IPS-18c (cell line): ENCODE results near the gene ERC1.
"Not testable (repeated sequence)": the region's sequence is repeated elsewhere in the genome, so short reads cannot be mapped to it uniquely, and the experiment has no call there.

Experiments
- H3K4me3 ChIP-seq: 2 replicates; pipeline ENCODE4 v1.7.0; 2013; ENCODE audit warnings: low read depth, mild to moderate bottlenecking, low read length, moderate library complexity; ENCODE audit not compliant: insufficient read depth
- H3K9me3 ChIP-seq: one replicate; pipeline ENCODE4 v1.6.1; 2013; ENCODE audit warnings: mild to moderate bottlenecking, low read length, moderate library complexity; ENCODE audit not compliant: control insufficient read depth, insufficient read depth

ERC1 gene

DNA sequence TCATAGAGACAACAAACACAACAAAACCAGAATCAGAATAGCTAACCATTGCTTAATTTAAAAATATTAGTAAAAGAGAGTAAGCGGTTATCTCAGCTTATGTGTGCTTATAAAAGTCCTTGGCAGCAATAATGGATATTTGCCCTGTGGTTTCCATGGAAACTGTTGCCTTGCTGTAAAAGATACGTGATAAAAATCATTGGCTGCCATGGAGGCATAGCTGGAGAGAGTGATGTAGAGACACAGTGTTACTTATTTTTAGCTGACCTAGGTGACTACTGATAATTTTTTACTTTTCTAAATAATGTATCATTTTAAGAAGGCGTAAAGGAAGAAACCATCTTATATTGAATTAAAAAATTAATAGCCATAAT lies 92.9 kb downstream of the ERC1 start:
- no peaks in the 10 kb centered on the region for H3K9me3 ChIP-seq

DNA sequence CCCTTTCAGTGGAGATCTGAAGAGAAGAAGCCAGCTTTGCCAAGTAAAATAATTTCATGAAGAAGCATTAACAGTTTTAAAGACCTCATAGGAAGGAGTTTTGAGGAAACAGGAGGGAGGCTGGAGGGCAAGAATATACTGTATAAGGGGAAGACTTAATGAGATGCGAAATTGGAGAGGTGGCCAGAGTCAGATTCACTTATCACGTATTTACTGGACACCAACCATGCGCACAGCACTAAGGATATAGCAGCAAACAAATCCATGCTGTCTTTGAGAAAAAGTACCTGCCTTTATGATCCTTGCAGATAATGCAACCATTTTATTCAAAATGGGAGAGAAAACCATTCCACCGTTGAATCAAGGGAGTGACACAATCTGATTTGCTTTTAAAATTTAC lies 100.3 kb downstream of the ERC1 start:
- Histone ChIP-seq H3K9me3 (no peaks in the 10 kb centered on the region), H3K4me3 (no peak overlapping the region)

More for the DNA sequence above, 92.9 kb downstream of the ERC1 start:
- H3K4me3 ChIP-seq, result no peak overlapping the region

DNA sequence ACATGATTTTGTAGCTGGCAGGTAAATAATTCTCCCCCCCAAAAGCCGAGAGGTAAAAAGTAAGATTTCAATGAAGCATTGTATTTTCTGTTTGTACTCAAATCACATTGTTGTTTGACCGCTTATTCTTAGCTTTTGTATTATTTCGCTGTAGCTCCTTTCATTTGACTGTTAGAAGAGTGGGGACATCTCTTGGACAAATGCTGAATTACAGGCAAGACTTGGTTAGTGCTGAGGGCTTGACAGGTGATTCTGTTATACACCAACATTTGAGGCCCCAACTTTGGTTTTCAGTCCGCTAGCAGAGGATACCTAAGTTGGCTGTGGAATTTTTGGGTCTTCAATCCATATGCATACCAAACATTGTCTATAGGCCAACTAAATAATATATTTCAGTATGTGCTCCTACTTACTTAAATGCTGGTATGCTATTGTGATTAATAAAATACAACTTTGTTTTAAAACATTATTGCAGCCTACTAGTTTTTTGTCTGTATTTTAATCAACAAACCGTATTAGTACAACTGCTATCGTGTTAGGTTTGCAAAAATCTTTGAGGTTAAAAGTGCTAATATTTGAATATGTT lies 102.2 kb downstream of the ERC1 start:
- Histone ChIP-seq H3K9me3 (no peaks in the 10 kb centered on the region), H3K4me3 (no peak overlapping the region)

DNA sequence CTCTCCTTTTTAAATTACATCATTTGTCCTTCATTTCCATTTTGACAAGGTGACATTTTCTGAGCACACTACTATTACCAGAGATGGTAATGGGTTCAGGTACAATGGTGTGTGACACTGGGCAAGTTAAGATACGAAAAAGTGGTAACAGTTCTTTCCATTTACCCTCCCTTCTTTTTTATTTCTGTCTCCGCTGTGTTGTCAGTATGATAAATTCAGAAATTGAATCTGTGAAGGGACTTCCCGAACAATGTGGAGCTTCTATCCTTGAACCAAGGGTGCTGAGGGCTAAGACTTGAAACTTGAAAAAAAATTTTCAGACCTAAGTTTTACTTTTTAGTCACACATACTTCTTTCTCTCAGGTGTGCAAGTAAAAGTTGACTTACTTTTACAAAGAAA lies 103.7 kb downstream of the ERC1 start:
- no peak overlapping the region for H3K4me3 ChIP-seq
- H3K9me3 ChIP-seq, result no peaks in the 10 kb centered on the region

DNA sequence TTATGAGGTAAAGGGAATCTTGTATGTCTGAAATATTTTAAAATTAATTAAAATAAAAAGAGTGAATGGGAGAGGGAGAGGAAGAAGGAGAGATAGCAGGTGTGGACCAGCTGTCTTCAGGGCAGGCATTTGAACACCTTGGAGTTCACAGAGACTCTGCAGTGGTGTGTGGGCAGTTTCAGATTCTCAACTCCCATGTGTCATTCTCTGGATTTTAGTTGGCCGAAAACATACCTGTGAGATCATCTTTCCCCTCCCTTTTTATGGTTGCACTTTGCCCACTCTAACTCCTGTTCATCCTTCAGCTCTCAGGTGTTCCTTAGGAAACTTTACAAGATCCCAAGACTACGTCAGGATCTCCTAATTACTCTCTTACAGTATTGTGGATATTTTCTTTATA lies 108.1 kb downstream of the ERC1 start:
- Histone ChIP-seq H3K9me3 (no peaks in the 10 kb centered on the region), H3K4me3 (no peak overlapping the region)

DNA sequence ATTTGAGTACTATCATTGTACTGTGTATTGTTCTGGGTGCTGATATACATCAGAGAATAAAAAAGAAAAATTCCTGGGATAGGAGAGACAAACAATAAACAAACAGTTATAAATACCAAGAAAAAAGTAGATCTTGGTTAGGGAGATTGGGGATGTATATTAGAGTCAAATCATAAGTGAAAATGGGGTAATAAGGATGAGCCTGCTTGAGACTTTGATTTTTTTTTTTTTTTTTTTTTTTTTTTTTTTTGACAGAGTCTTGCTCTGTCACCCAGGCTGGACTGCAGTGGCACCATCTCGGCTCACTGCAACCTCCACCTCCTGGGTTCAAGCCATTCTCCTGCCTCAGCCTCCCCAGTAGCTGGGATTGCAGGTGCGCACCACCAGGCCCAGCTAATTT lies 108.6 kb downstream of the ERC1 start:
- H3K4me3 ChIP-seq, H3K9me3 ChIP-seq: not testable (repeated sequence)

DNA sequence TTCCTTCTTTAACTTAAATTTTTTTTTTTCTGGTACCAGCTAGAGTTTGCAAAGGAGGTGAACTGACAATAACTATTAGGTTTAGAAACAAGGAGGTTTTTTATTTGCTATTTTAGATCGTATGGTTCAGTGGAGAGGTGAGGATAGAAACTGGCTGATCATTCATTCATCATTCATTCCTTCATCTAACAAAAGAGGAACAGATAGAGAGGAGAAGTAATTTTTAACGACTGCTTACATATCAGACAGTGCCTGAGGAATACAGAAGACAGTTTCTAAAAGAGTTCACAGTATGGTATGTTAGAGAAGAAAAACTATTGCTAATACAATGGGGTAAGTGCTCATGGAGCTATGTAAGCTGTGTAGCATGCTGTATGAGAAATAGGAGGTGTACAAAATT lies 111.1 kb downstream of the ERC1 start:
- H3K4me3 ChIP-seq, result no peak overlapping the region

DNA sequence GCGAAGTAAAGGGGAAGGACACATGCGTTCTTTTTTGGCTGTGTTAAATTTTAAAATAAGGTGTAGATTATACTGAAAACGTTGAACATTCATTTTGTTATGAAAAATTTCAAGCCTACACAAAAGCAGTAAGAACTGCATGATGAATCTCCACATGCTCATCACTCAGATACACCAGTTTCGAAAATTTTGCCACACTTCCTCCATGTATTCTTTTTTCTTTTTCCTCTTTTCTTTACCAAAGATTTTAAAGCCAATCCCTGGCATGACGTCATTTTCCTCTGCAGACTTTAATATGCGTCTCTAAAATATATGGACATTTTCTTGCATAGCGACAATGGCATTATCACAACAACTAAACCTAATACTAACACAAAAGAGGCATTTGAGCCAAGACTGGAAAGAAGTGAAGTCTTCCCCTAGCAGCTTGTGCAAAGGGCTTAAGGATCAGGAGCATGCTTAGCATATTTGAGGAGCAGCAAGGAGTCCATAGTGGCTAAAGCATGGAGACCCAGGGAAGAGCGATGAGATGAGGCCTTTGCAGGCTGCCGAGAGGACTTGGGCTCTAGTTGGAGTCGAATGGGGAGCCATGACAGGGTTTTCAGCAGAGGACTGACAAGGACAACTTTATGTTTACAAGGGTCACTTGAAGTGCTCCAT lies 111.9 kb downstream of the ERC1 start:
- H3K4me3 ChIP-seq, result no peak overlapping the region
- no peaks in the 10 kb centered on the region for H3K9me3 ChIP-seq

More for the DNA sequence above, 111.1 kb downstream of the ERC1 start:
- H3K9me3 ChIP-seq, result no peaks in the 10 kb centered on the region

DNA sequence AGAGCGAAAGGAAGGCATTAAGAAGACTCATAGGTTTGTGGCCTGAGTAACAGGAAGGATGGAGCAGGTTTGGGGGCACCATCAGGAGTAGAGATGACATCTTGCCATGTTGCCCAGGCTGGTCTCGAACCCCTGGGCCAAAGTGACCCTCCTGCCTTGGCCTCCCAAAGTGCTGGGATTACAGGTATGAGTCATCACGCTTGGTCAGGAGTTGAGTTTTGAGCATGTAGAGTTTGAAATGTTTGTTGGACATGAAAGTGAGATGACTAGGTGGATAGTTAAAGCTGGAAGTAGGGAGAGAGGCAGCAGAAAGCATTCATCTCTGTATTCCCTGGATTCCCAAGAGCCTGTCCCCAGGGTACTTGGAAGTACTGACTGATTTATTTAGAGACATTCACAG lies 112.6 kb downstream of the ERC1 start:
- Histone ChIP-seq H3K4me3 (no peak overlapping the region), H3K9me3 (no peaks in the 10 kb centered on the region)

DNA sequence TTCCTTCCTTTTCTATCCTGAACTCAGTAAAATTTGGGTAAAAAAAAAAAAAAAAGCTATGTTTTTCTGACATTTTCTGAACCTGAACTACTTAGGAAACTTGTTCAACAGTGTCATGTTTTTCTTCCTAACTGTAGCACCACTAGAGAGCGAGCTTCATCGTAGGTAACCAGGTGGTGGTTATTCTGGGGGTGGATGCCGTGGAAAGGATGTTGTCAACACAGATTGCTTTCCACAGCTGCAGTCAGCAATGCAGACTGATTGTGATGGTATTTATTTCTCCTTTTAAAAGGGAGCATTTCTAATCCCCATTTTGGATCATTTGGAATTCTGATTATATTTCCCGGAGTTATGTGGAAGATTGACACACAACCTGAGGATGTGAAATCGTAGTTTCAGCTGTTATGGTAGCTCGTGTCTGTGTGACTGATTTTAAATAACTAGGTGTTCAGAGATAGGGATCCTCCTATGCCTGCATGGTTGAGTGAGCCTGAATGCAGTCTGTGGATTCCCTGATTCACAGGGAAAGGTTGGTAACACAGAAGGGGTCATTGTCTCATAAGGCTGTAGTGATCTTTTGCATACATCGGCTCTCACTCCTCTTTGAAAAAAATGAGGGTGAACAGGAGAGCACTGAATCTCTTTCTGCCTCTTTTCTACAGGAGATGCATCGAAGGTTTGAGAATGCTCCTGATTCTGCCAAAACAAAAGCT lies 113.2 kb downstream of the ERC1 start:
- Histone ChIP-seq H3K9me3 (no peaks in the 10 kb centered on the region), H3K4me3 (no peak overlapping the region)

DNA sequence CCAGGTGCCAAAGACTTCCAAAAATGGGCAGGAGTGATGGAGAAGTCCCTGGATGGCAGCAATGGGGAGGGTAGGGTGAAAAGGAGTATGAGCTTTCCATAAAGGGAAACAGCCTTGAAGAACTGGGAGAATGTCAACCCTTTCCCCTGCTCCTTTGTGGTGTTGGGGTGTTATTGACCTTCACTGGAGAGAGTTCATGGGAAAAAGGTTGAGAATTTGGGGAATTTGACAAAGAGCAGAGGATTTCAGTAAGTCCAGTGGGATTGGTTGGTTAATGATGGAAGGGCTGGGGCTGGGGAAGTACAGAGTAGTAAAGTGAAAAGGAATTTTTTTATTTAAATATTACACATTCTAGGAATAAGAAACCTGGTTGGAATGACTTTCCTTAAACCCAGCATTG lies 116.6 kb downstream of the ERC1 start:
- H3K9me3 ChIP-seq, result no peaks in the 10 kb centered on the region
- H3K4me3 ChIP-seq, result no peak overlapping the region

DNA sequence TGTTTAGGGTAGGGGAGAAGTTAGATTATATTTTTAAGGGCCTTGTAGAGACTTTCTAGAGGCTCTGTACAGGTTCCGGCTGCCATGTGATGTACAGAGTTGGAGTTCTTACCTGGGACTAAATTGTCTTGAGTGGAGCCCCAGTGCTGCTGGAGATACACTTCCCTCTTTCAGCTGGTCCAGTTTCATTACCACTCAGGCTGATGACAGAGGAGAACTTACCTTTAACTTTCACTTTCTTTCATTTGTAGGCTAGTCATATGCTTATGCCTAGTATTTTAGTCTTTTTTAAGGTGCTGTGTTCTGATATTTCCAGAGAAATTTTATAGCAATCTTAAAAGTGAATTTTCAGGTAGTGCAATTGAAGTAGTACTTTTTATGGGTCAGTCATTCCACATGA lies 117.3 kb downstream of the ERC1 start:
- Histone ChIP-seq H3K9me3 (no peaks in the 10 kb centered on the region), H3K4me3 (no peak overlapping the region)

DNA sequence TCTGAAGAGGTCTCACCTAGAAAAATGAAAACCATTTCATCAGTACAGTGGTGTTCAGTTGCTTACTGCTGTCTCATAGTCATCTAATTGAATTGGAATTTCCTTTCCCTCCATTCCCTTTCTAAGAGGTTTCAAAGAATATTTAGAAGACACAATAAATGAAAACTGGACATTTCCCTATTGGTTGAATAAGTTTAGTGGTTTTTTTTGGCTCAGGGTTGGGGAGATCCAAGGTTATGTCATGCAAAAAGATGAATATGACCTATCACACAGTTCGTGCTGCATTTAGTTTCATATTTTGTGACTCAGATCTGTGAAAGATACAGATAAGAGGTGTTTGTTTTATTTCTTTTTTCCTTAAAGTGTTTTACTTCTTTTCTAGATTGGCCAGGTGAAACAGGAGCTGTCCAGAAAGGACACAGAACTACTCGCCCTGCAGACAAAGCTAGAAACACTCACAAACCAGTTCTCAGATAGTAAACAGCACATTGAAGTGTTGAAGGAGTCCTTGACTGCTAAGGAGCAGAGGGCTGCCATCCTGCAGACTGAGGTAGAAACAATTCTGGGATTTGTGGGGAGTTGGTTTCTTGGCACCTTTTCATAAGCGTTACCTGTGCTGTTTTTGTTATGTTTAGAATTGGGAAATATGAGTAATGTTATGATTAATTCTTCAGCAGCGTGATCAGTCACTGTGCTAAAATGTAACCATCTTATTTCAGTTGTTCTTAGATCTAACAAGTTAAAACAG lies 124.6 kb downstream of the ERC1 start:
- Histone ChIP-seq H3K9me3 (no peaks in the 10 kb centered on the region), H3K4me3 (no peak overlapping the region)

DNA sequence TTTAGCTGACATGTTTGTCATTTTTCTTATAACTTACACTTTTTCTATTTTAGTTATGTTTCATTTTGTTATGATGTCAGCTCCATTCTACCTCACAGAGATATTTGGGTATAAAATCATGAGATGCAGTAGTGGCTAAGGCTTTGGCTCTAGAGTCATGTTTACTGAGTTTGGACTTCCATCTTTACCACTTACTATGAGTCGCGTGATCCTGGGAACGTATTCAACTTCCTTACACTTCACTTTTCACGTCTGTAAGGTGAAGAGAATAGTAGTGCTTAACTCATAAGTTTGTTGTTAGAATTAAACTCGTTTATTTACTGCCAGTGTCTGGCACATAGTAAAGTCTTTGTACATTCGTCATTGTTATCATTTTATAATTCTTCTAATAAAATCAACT lies 126.3 kb downstream of the ERC1 start:
- no peak overlapping the region for H3K4me3 ChIP-seq
- H3K9me3 ChIP-seq, result no peaks in the 10 kb centered on the region

DNA sequence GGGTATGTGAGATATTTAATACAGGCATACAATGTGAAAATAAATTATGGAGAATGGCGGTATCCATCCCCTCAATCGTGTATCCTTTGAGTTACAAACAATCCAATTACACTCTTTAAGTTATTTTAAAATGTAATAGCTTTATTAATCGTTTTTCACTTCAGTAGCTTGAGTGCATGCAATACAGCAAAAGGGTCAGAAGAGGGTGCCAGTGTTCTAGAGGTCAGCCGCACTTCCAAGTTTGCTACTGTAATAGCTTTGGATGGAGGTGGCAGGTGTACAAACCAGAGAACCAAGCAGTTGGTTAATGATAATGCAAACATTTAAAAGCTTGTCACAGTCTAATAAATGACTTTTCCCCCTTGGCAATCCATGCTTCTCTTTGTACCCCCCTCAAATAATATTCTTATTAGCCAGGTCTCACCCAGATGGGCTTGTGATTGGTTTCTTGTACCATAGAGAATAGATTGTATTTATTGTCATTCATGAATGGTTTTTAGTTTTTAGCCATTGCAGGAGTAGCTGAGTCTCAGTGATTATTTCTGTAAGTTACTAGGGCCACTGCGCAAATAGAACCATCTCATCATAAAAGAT lies 127.0 kb downstream of the ERC1 start:
- Histone ChIP-seq H3K9me3 (no peaks in the 10 kb centered on the region), H3K4me3 (no peak overlapping the region)

DNA sequence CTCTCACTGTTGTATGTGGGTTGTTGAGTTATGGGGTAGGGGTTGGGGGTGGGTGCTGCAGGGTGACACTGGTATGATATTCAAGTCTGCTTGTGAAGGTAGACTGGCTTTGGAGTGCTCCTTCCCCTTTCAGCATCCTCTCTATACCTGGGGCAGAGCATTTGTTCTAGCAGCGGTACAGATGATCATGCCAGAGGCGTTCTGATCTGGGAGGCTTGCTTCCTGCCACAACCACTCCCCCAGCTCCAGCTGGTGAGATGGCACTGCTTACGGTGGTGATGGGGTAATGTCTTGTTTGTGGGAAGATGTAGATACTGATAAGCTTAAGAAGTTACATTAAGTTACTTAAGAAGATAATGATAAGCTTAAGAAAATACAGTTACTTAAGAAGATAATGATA lies 131.8 kb downstream of the ERC1 start:
- Histone ChIP-seq H3K4me3 (no peak overlapping the region), H3K9me3 (no peaks in the 10 kb centered on the region)

DNA sequence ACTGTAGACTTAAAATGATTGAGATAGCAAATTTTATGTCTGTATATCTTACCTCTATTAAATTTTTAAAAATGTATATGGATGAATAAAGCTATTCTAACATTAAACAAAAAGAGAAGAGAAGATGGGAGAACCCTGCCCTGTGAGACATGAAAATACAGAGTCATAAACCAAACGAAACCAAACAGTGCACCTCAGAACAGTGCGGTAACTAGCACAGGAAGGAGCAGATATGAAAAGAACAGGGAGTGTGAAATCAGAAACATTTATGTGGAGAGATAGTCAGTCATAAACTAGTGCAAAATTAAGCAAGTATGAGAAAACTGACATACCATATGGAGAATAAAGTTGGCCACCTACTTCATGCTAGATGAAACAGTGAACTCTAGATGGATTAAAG lies 135.1 kb downstream of the ERC1 start:
- no peaks in the 10 kb centered on the region for H3K9me3 ChIP-seq
- no peak overlapping the region for H3K4me3 ChIP-seq

DNA sequence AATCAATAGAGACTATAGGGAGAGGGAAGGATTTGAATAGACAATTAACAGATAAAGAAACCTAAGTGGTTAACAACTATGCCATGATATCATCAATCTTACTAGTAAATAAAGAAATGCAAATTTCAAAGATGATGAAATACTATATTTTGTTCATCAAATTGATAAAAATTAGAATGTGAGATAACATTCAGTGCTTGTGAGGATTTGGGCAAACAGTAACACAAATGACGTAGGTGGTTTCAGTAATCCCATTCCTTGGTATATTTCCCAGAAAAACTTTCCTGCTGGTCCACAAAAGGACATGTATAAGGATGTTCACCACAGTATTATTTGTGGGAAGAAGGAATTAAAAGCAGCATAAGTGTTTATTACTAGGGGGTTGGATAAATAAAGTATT lies 136.0 kb downstream of the ERC1 start:
- no peak overlapping the region for H3K4me3 ChIP-seq
- no peaks in the 10 kb centered on the region for H3K9me3 ChIP-seq
